Measurements from ENCODE around the gene PMEPA1.

DNA sequence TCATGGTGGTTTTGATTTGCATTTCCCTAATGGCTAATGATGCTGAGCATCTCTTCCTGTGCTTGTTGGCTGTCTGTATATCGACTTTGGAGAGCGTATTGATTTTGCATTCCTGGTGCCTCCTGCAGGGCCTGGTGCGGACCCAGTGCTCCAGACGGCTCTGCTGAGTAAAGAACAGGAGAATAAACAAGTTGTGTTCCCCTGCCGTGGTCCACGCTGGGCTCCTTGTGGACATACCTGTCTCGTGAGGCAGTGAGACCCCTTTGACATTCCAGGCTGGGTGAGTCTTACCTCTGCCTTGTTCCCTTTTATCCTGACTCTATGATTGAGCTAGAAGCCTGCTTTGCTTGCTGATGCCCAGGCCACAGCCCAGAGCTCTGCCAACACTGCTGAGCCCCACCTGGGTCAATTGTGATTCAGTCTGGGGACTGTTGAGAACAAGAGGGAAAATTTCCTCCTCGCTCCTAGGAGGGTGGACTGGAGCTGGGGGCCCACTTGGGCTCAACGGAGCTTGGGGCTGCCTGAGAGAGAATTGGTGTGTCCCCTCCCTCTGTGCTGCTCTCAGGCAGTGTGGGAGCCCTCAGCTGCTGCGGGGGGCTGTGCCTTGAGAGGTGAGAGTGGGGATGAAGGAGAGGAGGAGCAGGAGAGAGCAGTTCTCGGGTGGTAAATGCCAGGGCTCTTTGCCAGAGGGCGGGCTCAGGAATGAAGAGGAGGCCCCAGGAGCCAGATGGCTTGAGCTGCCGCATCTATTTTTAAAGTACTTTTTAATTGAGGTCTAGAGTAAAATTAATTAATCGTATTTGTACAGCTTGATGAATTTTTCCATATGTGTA is 43.7 kb upstream of the PMEPA1 start:
- TF ChIP-seq POLR2A (IDR thresholded peaks at IDR 0.05; ENCODE audit: low read length) (no peak), GATA1 (IDR thresholded peaks at IDR 0.05; ENCODE audit: low read depth, low read length) (no peak)

Data from erythroblast (primary cell).